Measurements from ENCODE around the gene INO80. TPM values are rescaled to one million over a fixed set of nuclear protein-coding genes. Genes with fewer than 3 reads are reported as not detected.
"Not testable (repeated sequence)": the region's sequence is repeated elsewhere in the genome, so short reads cannot be mapped to it uniquely, and the experiment has no call there.

Gene INO80
- total RNA-seq, 2 donors from 2014 or later = 19.7 to 29.3 TPM

GRCh38 chr15:40959331-40960141, 156.5 kb downstream of the INO80 start:
- DNase-seq = no peak
- intact Hi-C loops (cut with DNase I, micrococcal nuclease) = no loop called here
- no peak for ATAC-seq

GRCh38 chr15:40958723-40959122, 157.4 kb downstream of the INO80 start:
- intact Hi-C loops (cut with DNase I, micrococcal nuclease) = no loop called here
- ATAC-seq (no peak), DNase-seq (no peak)

- intact Hi-C loops (cut with DNase I, micrococcal nuclease) = no loop called here
- DNase-seq (no peak), ATAC-seq (no peak)
These were observed 157.9 kb downstream of the INO80 start for GRCh38 chr15:40958146-40958545.

- DNase-seq = peak; percentile 64 to 82
- no peak for ATAC-seq
- intact Hi-C loops (cut with DNase I, micrococcal nuclease) = no loop called here
These were observed 158.5 kb downstream of the INO80 start for GRCh38 chr15:40957581-40958051.

GRCh38 chr15:40957041-40957555, 159.0 kb downstream of the INO80 start:
- DNase-seq (no peak), ATAC-seq (no peak)
- intact Hi-C loops (cut with DNase I, micrococcal nuclease) = no loop called here

- DNase-seq = peak in 1 of 2 donors; percentile 23
- no peak for ATAC-seq
- intact Hi-C loops (cut with DNase I, micrococcal nuclease) = no loop called here
These were observed 159.5 kb downstream of the INO80 start for GRCh38 chr15:40956541-40956982.

GRCh38 chr15:40955930-40956540, 160.0 kb downstream of the INO80 start:
- ATAC-seq (no peak), DNase-seq (peak in 1 of 2 donors; percentile 23)
- intact Hi-C loops (cut with DNase I, micrococcal nuclease) = no loop called here

- intact Hi-C loops (cut with DNase I, micrococcal nuclease) = no loop called here
- peak in 1 of 2 donors; percentile 17 for DNase-seq
- no peak for ATAC-seq
These were observed 160.8 kb downstream of the INO80 start for GRCh38 chr15:40955141-40955903.

GRCh38 chr15:40954158-40954848, 161.8 kb downstream of the INO80 start:
- ATAC-seq; intact Hi-C loops (cut with DNase I, micrococcal nuclease): not testable (repeated sequence)
- peak in 1 of 2 donors; percentile 5 for DNase-seq

- no peak for DNase-seq
- peak; percentile 2 for ATAC-seq
- intact Hi-C loops (cut with DNase I, micrococcal nuclease) = no loop called here
These were observed 162.4 kb downstream of the INO80 start for GRCh38 chr15:40953713-40954074.

GRCh38 chr15:40952901-40953712, 163.0 kb downstream of the INO80 start, which contains the start of gene CHAC1:
Gene CHAC1 (plus strand): TSS chr15:40953471. CDS start chr15:40953584, 113 bp downstream.
- DNase-seq (peak; percentile 96 to 98), ATAC-seq (peak; percentile 86)
- intact Hi-C loops (cut with DNase I, micrococcal nuclease) = no loop called here

- ATAC-seq = no peak
- DNase-seq = peak in 1 of 2 donors; percentile 25
- intact Hi-C loops (cut with DNase I, micrococcal nuclease) = no loop called here
These were observed 163.7 kb downstream of the INO80 start for GRCh38 chr15:40952301-40952900.

GRCh38 chr15:40951764-40952163, 164.3 kb downstream of the INO80 start:
- ATAC-seq = no peak
- intact Hi-C loops (cut with DNase I, micrococcal nuclease) = no loop called here
- DNase-seq = no peak

GRCh38 chr15:40949756-40950207, 166.3 kb downstream of the INO80 start:
- peak; percentile 58 for ATAC-seq
- peak; percentile 42 to 61 for DNase-seq
- intact Hi-C loops (cut with DNase I, micrococcal nuclease) = no loop called here

- DNase-seq = peak in 1 of 2 donors; percentile 24
- no peak for ATAC-seq
- intact Hi-C loops (cut with DNase I, micrococcal nuclease) = no loop called here
These were observed 167.2 kb downstream of the INO80 start for GRCh38 chr15:40948706-40949473.

- no peak for DNase-seq
- intact Hi-C loops (cut with DNase I, micrococcal nuclease) = no loop called here
- ATAC-seq = no peak
These were observed 171.4 kb downstream of the INO80 start for GRCh38 chr15:40944510-40945296.
